Osteocyte (in vitro differentiated cells): Measurements from ENCODE around the gene PRKN. TPM values are rescaled to one million over a fixed set of nuclear protein-coding genes. Genes with fewer than 3 reads are reported as not detected.
A peak's percentile ranks its signal among the peaks of the same experiment; 100 is the strongest.
"Not testable (repeated sequence)": the region's sequence is repeated elsewhere in the genome, so short reads cannot be mapped to it uniquely, and the experiment has no call there.

Experiments
- DNase-seq: peaks from one replicate; pipeline ENCODE4 v3.0.0; 2021; ENCODE audit warnings: mixed read lengths; ENCODE audit not compliant: unreplicated experiment; ENCODE audit errors: extremely low spot score
- H3K27ac Mint-ChIP-seq: one replicate; pipeline ENCODE4 v1.8.0; 2021; ENCODE audit warnings: mild to moderate bottlenecking, mixed read lengths; ENCODE audit not compliant: unreplicated experiment
- H3K27me3 Mint-ChIP-seq: one replicate; pipeline ENCODE4 v1.8.0; 2021; ENCODE audit warnings: mixed read lengths; ENCODE audit not compliant: unreplicated experiment
- H3K36me3 Mint-ChIP-seq: one replicate; pipeline ENCODE4 v1.8.0; 2021; ENCODE audit warnings: mixed read lengths; ENCODE audit not compliant: unreplicated experiment
- H3K4me1 Mint-ChIP-seq: one replicate; pipeline ENCODE4 v1.8.0; 2021; ENCODE audit warnings: mixed read lengths; ENCODE audit not compliant: unreplicated experiment
- H3K4me3 Mint-ChIP-seq: one replicate; pipeline ENCODE4 v1.8.0; 2021; ENCODE audit warnings: mild to moderate bottlenecking, moderate library complexity, mixed read lengths; ENCODE audit not compliant: unreplicated experiment
- H3K9me3 Mint-ChIP-seq: one replicate; pipeline ENCODE4 v1.8.0; 2021; ENCODE audit warnings: mixed read lengths; ENCODE audit not compliant: unreplicated experiment
- total RNA-seq: library from RNA; stranded (reverse); gene quantifications from 2 replicates; pipeline ENCODE4 v1.2.1, GENCODE V29; 2021
- TF ChIP-seq, protein P1 (sequence below): fragments of 200-600 bp; sonication (generic); IDR thresholded peaks from 2 replicates; pipeline ENCODE4 v1.5.0; 2021; ENCODE audit warnings: antibody characterized with exemption, mild to moderate bottlenecking, moderate library complexity

The PRKN gene
- total RNA-seq, 1 donor from 2014 or later: 13.4 TPM

DNA sequence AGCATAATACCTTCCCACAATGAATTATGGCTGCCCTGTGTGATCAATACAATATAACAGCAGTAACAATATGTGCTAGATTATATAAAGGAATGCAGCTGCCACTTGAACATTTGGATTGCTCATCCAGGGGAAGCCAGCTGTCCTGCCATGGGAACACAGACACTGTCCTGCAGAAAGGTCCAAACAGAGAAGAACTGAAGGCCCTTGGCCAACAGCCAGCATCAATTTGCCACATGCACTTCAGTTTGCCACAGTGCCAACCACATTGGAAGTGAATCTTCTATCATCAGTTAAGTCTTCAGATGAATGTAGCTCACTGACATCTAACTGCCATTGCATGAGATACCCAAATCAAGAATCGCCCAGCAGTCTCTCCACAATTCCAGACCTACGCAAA lies 332.4 kb downstream of the PRKN start:
- DNase-seq: no peak
- TF ChIP-seq, protein P1, sequence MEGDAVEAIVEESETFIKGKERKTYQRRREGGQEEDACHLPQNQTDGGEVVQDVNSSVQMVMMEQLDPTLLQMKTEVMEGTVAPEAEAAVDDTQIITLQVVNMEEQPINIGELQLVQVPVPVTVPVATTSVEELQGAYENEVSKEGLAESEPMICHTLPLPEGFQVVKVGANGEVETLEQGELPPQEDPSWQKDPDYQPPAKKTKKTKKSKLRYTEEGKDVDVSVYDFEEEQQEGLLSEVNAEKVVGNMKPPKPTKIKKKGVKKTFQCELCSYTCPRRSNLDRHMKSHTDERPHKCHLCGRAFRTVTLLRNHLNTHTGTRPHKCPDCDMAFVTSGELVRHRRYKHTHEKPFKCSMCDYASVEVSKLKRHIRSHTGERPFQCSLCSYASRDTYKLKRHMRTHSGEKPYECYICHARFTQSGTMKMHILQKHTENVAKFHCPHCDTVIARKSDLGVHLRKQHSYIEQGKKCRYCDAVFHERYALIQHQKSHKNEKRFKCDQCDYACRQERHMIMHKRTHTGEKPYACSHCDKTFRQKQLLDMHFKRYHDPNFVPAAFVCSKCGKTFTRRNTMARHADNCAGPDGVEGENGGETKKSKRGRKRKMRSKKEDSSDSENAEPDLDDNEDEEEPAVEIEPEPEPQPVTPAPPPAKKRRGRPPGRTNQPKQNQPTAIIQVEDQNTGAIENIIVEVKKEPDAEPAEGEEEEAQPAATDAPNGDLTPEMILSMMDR: no peak
- H3K9me3 Mint-ChIP-seq: peaks cover 12% of the 10 kb centered on the region
- peaks cover 5% of the 10 kb centered on the region for H3K36me3 Mint-ChIP-seq
- H3K4me1 Mint-ChIP-seq: peaks cover 24% of the 10 kb centered on the region
- no peaks in the 10 kb centered on the region for H3K27me3 Mint-ChIP-seq
- no peak overlapping the region for H3K4me3 Mint-ChIP-seq
- H3K27ac Mint-ChIP-seq: no peak overlapping the region

DNA sequence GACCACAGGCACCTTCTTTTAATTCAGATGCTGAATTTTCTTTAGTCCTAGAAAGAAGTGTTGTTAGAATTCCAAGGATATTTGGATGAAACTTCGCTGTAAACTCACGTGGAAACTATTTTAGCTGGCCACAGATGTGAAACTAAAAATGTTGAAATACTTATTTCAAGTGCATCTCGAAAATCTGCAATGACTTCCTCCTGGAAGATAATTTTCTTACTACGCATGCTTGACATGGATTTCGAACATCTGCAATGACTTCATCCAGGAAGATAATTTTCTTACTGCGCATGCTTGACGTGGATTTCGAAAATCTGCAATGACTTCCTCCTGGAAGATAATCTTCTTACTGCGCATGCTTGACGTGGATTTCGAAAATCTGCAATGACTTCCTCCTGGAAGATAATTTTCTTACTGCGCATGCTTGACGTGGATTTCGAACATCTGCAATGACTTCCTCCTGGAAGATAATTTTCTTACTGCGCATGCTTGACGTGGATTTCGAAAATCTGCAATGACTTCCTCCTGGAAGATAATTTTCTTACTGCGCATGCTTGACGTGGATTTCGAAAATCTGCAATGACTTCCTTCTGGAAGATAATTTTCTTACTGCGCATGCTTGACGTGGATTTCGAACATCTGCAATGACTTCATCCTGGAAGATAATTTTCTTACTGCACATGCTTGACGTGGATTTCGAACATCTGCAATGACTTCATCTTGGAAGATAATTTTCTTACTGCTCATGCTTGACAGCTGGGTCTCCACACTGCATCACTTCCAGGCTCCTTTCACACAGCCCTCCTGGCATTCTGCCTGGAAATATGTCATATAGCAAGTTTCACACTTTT lies 336.4 kb downstream of the PRKN start:
- not testable (repeated sequence) for H3K9me3 Mint-ChIP-seq, DNase-seq, H3K27me3 Mint-ChIP-seq, H3K4me3 Mint-ChIP-seq, H3K36me3 Mint-ChIP-seq
- Mint-ChIP-seq H3K4me1 (peaks cover 41% of the 10 kb centered on the region), H3K27ac (peak overlapping the region; percentile 27)

DNA sequence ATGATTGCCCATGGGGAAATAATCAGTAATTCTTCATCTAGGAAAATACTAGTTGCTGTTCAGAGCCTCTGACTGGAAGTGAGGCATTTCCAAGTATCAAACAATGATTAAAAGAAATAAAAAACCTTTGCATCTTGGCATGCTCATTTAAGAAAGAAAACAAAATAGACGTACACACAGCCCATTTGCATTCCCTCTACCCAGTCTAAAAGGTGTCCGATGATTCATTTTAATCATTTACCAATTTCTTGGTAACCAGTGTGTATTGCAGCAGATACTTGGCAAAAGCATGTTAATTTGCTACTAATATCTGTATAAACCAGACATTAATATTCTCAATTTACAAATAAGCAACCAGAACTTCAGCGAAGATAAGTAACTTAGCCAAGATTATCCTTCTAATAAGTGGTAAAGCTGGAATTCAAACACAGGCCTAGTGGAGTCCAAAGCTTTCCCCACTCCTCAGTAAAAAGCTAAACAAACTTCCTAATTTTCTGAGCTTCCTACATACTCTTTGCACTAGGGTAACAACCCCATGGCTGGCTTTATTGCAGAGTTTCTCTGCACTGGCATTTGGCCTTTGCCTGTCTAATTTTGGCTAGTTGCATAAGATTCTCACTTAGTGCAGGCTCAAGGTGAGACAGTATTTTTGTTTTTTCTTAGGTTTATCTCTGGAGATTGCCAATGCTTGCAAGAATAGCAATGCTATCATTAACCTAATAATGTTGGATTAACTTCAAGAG lies 338.1 kb downstream of the PRKN start:
- no peak for DNase-seq
- no peaks in the 10 kb centered on the region for H3K36me3 Mint-ChIP-seq
- no peaks in the 10 kb centered on the region for H3K9me3 Mint-ChIP-seq
- TF ChIP-seq, protein P1: no peak
- H3K27me3 Mint-ChIP-seq: no peaks in the 10 kb centered on the region
- H3K27ac Mint-ChIP-seq: no peak overlapping the region
- peaks cover 50% of the 10 kb centered on the region for H3K4me1 Mint-ChIP-seq
- no peak overlapping the region for H3K4me3 Mint-ChIP-seq

DNA sequence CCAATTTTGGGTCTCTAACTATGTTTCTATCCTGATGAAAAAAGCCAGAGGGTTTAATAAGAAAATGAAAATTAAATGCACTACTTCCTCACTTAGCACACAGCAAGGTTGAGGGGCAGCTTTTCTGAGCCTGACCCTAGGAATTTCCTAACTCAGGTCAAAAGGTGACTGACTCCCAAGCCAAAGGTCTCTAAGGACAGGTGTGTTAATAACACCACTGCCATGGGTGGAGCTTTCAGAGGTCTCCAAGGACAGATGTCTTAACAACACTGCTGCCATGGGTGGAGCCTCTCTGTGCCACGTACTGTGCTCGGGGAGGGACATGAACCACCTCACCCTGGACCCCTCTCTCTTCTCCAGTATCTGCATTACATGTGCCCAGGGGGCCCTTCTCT lies 339.2 kb downstream of the PRKN start:
- DNase-seq: no peak
- Mint-ChIP-seq H3K9me3 (peaks cover 8% of the 10 kb centered on the region), H3K27ac (no peak overlapping the region), H3K27me3 (no peaks in the 10 kb centered on the region), H3K36me3 (peaks cover 6% of the 10 kb centered on the region), H3K4me1 (peaks cover 56% of the 10 kb centered on the region), H3K4me3 (no peak overlapping the region)
- TF ChIP-seq, protein P1: no peak

DNA sequence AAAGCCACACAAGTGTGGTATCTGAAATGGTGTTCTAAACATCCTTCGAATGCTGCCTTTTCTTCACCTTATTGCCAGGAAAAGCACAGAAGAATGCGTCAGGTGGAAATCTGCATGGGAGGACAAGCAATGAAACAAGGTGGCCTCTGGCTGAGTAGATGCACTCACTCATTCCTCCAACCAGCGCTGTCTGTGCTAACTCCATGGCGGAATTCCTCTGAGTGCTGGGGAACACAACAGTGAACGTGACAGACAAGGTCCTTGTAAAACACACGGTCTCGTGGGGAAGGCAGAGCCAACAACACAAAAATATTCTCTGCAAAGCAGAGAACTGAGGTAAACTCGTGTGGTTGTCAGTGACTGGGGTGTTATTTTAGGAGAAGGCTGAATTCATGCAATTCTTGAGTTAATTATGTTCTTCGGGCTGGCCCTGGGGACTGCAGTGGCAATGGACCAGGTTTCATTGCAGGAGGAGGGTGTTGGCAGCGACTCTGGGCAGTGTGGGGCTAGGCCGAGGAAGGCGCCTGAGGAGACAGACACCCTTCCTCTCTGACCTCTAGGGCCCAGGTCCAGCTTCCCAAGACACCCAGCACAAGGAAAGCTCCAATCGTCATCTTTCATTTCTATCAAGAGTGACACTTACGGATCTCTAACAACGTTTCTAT lies 339.7 kb downstream of the PRKN start:
- TF ChIP-seq, protein P1: no peak
- DNase-seq: no peak
- Mint-ChIP-seq H3K4me1 (peaks cover 56% of the 10 kb centered on the region), H3K9me3 (peaks cover 11% of the 10 kb centered on the region), H3K27me3 (no peaks in the 10 kb centered on the region), H3K27ac (peak overlapping the region; percentile 50), H3K36me3 (peaks cover 8% of the 10 kb centered on the region), H3K4me3 (no peak overlapping the region)
